ENCODE results near the gene AUH.

- TF ChIP-seq CTCF (IDR thresholded peaks at IDR 0.05; ENCODE audit: insufficient read depth, low read depth, low read length) (no peak), EZH2 (IDR thresholded peaks at IDR 0.05; ENCODE audit: insufficient read depth, low read length) (no peak)
These were observed 114.4 kb downstream of the AUH start for GRCh38 chr9:91247278-91247677.
